Chondrocyte (in vitro differentiated cells): Measurements from ENCODE around the gene ABHD16A. TPM values are rescaled to one million over a fixed set of nuclear protein-coding genes. Genes with fewer than 3 reads are reported as not detected.

Experiments used
- DNase-seq: peaks from one replicate; pipeline ENCODE4 v3.0.0; 2021; ENCODE audit warnings: mixed read lengths, low spot score
- H3K27ac Mint-ChIP-seq: one replicate; pipeline ENCODE4 v1.8.0; 2021; ENCODE audit warnings: mild to moderate bottlenecking, moderate library complexity, mixed read lengths; ENCODE audit not compliant: unreplicated experiment
- H3K27me3 Mint-ChIP-seq: 2 replicates; pipeline ENCODE4 v1.8.0; 2021; ENCODE audit warnings: low read depth, mixed read lengths
- H3K36me3 Mint-ChIP-seq: 2 replicates; pipeline ENCODE4 v1.8.0; 2021; ENCODE audit warnings: low read depth, mixed read lengths
- H3K4me1 Mint-ChIP-seq: 2 replicates; pipeline ENCODE4 v1.8.0; 2021; ENCODE audit warnings: low read depth, mild to moderate bottlenecking, mixed read lengths
- H3K4me3 Mint-ChIP-seq: one replicate; pipeline ENCODE4 v1.8.0; 2021; ENCODE audit warnings: mild to moderate bottlenecking, moderate library complexity, mixed read lengths; ENCODE audit not compliant: unreplicated experiment
- H3K9me3 Mint-ChIP-seq: 2 replicates; pipeline ENCODE4 v1.8.0; 2021; ENCODE audit warnings: low read depth, mixed read lengths
- total RNA-seq: library from RNA; stranded (reverse); gene quantifications from 3 replicates; pipeline ENCODE4 v1.2.1, GENCODE V29; 2021
- TF ChIP-seq, protein P1 (sequence below): fragments of 200-600 bp; sonication (generic); IDR thresholded peaks from 2 replicates; pipeline ENCODE4 v1.5.0; 2021; ENCODE audit warnings: antibody characterized with exemption, mild to moderate bottlenecking, moderate library complexity

ABHD16A gene
- total RNA-seq, 1 donor from 2014 or later = 27.8 TPM

- Mint-ChIP-seq H3K9me3 (no peaks in the 10 kb centered on the region), H3K4me3 (no peak overlapping the region), H3K27ac (no peak overlapping the region), H3K27me3 (no peaks in the 10 kb centered on the region), H3K36me3 (peaks cover 31% of the 10 kb centered on the region), H3K4me1 (no peaks in the 10 kb centered on the region)
- no peak for DNase-seq
- TF ChIP-seq, protein P1, sequence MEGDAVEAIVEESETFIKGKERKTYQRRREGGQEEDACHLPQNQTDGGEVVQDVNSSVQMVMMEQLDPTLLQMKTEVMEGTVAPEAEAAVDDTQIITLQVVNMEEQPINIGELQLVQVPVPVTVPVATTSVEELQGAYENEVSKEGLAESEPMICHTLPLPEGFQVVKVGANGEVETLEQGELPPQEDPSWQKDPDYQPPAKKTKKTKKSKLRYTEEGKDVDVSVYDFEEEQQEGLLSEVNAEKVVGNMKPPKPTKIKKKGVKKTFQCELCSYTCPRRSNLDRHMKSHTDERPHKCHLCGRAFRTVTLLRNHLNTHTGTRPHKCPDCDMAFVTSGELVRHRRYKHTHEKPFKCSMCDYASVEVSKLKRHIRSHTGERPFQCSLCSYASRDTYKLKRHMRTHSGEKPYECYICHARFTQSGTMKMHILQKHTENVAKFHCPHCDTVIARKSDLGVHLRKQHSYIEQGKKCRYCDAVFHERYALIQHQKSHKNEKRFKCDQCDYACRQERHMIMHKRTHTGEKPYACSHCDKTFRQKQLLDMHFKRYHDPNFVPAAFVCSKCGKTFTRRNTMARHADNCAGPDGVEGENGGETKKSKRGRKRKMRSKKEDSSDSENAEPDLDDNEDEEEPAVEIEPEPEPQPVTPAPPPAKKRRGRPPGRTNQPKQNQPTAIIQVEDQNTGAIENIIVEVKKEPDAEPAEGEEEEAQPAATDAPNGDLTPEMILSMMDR = no peak
Observed at GRCh38 chr6:31690231-31691077, 12.7 kb downstream of the ABHD16A start.

GRCh38 chr6:31689249-31690110, 13.6 kb downstream of the ABHD16A start:
- H3K27ac Mint-ChIP-seq = no peak overlapping the region
- TF ChIP-seq, protein P1 = peak; percentile 67
- no peaks in the 10 kb centered on the region for H3K4me1 Mint-ChIP-seq
- no peak for DNase-seq
- no peaks in the 10 kb centered on the region for H3K27me3 Mint-ChIP-seq
- H3K9me3 Mint-ChIP-seq = no peaks in the 10 kb centered on the region
- peaks cover 29% of the 10 kb centered on the region for H3K36me3 Mint-ChIP-seq
- H3K4me3 Mint-ChIP-seq = no peak overlapping the region

DNA sequence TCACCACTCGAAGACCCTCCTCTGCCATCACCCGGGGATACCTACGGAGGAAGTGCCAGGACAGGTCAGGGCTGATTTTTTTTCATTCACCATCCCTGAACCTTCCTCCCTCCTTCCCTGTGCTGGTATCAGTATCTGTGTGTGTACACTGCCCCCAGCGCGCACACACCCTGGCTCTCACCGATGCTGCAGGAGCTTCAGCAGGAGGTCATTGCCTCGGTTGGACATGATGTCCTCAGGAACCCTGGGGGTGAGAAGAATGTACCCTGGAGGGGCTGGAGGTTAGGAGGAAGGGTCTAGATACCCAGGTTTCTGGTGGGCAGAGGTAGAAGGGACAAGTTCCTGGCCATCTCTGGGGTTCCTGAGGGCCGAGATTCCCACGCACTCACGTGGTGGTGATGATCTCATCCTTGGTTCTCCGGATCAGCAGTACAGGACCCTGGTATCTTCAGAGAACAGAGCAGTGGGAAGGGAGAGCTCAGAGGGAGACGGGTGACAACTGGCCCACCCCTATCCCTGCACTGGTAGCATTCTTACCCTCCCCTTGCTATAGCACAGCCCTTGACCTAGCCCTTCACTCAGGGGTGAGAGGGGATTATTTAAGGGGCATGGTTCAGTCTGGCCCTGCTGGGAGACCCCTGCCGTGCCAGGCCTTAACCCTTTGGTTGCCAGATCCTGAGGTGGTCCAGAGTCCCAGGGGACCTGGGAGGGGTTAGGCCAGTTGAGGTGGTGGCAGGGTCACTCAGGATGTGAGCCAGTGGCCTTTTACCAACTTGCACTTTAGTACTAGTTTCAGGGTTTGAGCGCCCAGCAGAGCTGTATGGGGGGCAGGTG, 15.0 kb downstream of the ABHD16A start:
- H3K27me3 Mint-ChIP-seq = no peaks in the 10 kb centered on the region
- peaks cover 26% of the 10 kb centered on the region for H3K36me3 Mint-ChIP-seq
- H3K27ac Mint-ChIP-seq = no peak overlapping the region
- no peaks in the 10 kb centered on the region for H3K9me3 Mint-ChIP-seq
- no peak overlapping the region for H3K4me3 Mint-ChIP-seq
- no peak for DNase-seq
- H3K4me1 Mint-ChIP-seq = no peaks in the 10 kb centered on the region
- TF ChIP-seq, protein P1 = no peak

- Mint-ChIP-seq H3K27me3 (no peaks in the 10 kb centered on the region), H3K27ac (no peak overlapping the region), H3K4me3 (no peak overlapping the region), H3K9me3 (no peaks in the 10 kb centered on the region), H3K4me1 (no peaks in the 10 kb centered on the region), H3K36me3 (peaks cover 20% of the 10 kb centered on the region)
- TF ChIP-seq, protein P1 = no peak
- no peak for DNase-seq
Observed at GRCh38 chr6:31687321-31687720, 15.8 kb downstream of the ABHD16A start.

GRCh38 chr6:31686483-31686882, 16.6 kb downstream of the ABHD16A start:
- H3K36me3 Mint-ChIP-seq = peaks cover 19% of the 10 kb centered on the region
- H3K27me3 Mint-ChIP-seq = no peaks in the 10 kb centered on the region
- H3K4me1 Mint-ChIP-seq = peaks cover 2% of the 10 kb centered on the region
- TF ChIP-seq, protein P1 = no peak
- no peak overlapping the region for H3K27ac Mint-ChIP-seq
- H3K4me3 Mint-ChIP-seq = no peak overlapping the region
- no peaks in the 10 kb centered on the region for H3K9me3 Mint-ChIP-seq
- DNase-seq = no peak
